SKM-1 treated with dmso at 0.1 percent for 144 hours (cell line): Measurements from ENCODE around the gene FNDC10.

Source experiments
- DNase-seq: peaks from one replicate; lab custom pipeline; 2025; ENCODE audit not compliant: unreplicated experiment; lab: John Stamatoyannopoulos, UW

Gene FNDC10

DNA sequence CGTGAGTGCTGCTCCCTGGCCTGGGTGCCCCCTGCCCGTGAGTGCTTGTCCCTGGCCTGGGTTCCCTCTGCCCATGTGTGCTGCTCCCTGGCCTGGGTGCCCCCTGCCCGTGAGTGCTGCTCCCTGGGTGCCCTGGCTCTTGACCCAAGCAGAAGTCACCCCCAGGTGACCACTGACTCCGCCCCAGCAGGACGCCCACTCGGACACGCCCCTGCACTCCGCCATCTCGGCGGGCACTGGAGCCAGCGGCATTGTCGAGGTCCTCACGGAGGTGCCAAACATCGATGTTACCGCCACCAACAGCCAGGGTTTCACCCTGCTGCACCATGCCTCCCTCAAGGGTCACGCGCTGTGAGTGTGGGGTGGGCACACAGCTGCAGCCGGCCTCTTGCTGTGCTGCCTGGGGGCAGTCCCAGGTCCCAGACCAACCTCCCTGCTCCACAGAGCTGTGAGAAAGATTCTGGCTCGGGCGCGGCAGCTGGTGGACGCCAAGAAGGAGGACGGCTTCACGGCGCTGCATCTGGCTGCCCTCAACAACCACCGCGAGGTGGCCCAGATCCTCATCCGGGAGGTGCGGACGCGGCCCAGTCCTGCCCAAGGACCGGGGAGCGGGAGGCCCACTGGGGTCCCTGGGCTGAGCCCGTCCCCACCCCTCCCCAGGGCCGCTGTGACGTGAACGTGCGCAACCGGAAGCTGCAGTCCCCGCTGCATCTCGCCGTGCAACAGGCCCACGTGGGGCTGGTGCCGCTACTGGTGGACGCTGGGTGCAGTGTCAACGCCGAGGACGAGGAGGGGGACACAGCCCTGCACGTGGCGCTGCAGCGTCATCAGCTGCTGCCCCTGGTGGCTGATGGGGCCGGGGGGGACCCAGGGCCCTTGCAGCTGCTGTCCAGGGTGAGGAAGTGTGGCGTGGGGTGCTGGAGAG, 28.2 kb upstream of the FNDC10 start:
- no peak for DNase-seq

DNA sequence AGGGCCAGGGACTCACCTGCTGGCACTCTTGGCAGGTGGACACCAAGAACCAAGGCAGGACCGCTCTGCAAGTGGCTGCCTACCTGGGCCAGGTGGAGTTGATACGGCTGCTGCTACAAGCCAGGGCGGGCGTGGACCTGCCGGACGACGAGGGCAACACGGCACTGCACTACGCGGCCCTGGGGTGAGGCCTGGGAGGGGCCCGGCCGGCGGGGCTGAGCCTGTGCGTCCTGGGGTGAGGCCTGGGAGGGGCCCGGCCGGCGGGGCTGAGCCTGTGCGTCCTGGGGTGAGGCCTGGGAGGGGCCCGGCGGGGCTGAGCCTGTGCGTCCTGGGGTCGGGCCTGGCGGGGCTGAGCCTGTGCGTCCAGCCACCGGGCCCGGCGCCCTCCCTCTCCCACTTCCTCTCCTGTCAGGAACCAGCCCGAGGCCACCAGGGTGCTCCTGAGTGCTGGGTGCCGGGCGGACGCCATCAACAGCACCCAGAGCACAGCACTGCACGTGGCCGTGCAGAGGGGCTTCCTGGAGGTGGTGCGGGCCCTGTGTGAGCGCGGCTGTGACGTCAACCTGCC, 27.4 kb upstream of the FNDC10 start:
- DNase-seq, result no peak

DNA sequence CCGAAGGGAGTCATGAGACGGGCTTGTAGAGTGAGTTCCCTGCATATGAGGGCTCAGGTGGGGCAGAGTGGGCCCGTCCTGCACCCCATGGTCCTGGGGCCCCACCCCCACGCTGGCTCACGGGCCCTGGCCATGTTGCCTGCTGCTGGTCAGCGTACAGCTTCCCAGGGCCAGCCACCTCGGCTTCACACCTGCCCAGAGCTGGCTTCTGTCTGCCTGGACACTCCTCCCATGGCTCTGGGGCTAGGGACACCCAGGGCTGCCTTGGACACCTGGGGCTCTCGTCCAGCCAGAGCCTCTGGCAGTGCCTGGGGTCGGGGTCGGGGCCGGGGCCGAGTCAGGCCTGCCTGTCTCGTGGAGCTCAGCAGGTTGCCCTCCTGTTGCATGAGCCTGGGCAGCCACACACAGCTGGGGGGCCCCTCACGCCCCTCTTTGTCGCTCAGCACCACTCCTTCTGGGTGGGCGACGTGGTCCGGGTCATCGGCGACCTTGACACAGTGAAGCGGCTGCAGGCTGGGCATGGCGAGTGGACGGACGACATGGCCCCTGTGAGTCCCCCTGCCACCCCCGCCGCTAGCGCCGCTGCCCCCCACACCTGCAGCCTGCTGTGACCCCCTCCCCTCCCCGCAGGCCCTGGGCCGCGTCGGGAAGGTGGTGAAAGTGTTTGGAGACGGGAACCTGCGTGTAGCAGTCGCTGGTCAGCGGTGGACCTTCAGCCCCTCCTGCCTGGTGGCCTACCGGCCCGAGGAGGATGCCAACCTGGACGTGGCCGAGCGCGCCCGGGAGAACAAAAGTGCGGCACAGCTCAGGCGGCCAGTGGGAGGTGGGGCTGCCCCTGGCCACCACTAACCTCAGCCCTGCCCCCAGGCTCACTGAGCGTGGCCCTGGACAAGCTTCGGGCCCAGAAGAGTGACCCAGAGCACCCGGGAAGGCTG, 26.5 kb upstream of the FNDC10 start:
- no peak for DNase-seq

DNA sequence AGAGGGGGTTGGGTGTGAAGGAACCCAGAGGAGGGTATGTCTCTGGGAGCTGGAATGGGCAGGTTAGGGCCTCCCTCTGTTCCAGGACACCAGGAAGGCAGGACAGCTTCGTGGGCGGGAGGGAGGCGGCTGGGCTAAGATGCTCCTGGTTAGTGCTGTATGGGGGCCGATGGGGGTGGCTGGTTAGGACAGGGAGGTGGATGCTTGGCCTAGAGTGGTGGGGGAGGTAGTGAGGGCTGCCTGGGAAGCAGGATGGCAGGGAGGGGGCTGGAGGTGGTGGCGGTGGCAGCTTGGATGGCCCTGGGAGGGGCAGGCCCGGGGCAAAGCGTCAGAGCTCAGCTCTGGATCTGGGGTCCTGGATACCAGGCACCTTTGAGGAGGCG, 25.9 kb upstream of the FNDC10 start:
- DNase-seq, result no peak

DNA sequence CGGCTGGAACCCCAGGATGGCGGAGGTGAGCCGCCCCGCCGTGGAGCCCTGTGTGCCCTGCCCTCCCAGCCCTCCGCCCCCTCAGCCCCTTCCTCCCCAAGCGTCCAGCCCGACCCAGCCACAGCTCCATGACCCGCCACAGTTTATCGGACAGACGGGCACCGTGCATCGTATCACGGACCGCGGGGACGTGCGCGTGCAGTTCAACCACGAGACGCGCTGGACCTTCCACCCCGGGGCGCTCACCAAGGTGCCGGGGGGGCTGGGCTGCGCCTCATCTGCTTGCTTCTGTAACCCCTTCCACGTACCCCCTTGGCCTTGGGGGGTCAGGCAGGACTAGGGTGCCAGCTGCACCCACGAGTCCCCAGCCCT, 25.5 kb upstream of the FNDC10 start:
- DNase-seq, result no peak

DNA sequence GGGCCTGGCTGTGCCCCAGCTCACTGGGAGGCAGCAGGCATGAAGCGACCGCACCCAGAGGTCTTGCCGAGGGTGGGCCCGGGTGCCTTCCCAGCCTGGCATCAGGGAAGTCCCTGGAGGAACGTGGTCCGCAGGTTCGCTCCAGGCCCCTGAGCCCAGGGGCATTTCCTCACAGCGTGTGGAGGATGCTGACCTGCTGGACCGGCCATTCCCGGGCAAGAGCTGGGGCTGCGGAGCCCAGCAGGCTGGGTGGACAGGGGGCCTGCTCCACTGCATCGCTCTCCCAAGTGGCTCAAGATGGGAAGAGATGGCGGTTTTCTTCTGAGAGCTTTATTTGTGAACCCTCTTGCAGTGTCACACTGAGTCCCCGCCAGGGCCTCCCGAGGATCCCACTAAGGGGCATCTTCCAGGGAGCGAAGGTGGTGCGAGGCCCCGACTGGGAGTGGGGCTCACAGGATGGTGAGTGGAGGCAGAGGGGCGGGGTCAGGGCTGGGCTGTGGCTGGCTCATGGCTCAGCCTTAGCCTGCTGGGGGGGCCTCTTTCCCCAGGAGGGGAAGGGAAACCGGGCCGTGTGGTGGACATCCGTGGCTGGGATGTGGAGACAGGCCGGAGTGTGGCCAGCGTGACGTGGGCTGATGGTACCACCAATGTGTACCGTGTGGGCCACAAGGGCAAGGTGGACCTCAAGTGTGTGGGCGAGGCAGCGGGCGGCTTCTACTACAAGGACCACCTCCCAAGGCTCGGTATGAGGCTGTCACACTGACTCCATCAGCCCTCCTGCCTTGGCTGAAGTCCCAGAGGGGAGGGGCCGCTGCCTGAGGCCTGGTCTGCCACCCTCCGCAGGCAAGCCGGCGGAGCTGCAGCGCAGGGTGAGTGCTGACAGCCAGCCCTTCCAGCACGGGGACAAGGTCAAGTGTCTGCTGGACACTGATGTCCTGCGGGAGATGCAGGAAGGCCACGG, 24.8 kb upstream of the FNDC10 start:
- no peak for DNase-seq

DNA sequence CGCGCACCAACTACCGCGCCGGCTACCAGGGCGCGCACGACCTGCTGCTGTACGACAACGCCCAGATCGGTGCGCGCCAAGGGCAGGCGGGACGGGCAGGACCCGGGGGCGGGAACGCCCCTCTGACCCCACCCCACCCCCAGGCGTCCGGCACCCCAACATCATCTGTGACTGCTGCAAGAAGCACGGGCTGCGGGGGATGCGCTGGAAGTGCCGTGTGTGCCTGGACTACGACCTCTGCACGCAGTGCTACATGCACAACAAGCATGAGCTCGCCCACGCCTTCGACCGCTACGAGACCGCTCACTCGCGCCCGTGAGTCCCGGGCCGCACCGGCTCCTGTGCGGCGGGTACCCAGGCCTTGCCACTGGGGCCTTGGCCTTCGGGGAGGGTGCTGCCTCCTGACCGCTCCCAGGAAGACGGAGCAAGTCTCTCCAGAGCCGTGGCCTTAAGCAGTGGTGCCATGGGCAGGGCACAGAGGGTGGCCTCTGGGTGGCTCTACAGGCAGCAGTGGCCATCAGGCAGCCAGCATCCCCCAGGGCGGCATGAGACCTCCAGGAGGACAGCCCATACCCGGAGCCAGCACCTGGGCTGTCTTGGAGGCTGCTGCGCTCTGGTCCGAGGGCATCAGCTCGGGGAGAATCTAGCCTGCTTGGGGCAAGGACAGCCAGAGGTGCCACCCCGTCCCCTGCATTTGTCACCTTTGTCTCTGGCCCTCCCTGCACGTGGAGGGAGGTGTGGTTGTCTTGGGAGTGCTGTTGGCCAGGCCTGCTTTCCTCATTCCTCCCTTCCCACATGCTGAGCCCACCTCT, 23.9 kb upstream of the FNDC10 start:
- no peak for DNase-seq

DNA sequence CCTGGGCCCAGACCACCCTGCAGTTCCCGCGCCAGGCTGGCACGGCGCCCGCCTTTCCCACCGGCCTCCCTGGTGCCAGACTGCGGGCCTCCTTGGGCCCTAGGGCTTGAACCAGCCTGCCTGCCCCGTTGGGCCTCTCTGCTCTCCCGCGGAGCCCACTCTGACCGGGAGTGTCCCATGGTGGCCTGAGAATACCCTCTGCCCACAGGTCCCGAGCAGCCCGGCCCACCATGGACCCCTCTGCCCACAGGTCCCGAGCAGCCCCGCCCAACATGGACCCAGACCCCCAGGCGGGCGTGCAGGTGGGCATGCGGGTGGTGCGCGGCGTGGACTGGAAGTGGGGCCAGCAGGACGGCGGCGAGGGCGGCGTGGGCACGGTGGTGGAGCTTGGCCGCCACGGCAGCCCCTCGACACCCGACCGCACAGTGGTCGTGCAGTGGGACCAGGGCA, 23.3 kb upstream of the FNDC10 start:
- no peak for DNase-seq

DNA sequence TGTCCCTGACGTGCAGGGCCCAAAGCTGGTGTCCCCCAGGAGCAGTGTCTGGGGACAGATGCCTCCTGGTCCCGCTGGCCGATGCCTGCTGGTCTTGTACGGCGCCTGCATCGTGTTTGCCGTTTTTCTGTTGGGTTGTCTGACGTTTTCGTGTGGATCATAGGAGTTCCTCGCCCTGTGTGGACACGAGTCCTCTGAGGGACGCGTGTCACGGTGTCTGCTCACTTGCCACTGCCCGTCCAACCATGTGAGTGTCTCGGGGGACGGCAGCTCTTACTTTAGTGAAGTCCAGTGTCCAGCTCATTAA, 22.8 kb upstream of the FNDC10 start:
- no peak for DNase-seq

DNA sequence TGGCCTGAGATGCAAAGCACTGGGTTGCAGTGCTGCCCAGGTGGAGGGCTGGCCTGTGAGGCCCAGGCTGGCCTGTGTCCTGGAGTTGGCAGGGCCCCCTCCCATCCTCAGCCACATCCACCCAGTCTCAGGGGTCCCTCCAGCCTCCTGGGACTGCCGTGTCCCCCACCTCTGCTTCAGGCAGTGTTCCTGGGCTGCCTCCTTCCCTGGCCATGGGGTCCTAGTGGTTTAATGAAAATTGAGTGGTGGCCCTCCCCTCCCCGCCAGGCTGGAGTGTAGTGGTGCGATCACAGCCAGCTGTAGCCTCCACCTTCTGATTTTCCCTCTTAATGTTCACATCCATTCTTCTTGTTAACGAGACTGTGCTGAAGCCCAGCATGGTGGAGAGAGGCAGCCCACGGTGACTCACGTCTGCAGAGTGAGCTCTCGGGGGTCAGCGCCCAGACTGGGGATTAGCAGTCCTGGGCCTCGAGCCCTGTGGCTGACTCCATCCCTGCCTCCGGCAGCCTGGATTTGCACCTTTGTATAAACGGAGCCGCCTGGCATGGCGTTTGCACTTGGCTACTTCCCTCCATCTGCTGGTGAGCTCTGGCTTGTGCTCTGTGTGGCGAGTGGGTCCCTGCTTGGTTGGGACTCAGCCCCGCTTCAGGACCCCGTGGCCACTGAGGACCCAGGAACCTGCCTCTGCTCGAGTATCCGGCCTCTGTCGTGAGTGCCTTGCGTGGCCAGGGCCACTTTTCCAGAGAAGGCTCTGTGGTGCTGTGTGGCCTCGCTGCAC, 22.3 kb upstream of the FNDC10 start:
- DNase-seq, result no peak

DNA sequence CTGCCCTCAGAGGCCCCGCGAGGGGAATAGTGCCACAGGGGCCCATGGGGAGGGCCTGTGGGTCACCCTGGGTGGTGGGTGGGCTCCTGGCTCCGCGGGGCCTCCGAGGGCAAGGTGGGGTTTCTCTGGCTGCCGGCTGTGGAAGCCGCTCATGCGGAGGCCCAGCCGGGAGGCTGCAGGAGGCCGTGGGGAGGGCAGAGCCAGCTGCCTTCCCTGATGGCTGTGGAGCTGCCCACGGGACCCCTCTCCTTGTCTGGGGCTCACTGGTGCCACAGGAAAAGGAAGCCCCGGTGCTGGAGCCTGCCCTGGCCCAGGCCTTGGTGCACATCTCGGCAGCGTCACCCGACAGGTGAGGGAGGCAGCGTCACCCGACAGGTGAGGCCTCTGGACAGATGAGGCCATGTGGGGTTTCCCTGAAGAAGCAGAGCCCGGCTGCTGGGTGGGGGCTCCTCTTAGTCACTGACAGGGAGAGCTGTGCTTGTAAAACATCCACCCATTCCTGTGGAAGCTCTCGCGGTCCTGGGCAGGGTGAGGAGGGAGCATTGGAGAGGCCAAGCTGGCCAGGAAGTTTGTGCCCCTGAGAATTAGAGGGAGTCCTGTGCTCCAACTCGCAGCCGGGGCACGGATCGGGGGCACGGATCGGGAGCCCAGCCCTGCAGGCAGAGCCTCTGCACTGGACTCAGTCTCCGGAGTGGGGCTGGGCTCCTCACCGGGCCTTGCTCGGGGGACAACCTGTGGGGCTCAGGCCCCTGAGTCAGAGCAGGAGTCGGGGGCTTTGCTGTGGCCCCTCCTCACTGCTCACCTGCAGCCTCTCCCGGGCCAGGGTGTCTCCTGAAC, 21.5 kb upstream of the FNDC10 start:
- DNase-seq, result no peak

DNA sequence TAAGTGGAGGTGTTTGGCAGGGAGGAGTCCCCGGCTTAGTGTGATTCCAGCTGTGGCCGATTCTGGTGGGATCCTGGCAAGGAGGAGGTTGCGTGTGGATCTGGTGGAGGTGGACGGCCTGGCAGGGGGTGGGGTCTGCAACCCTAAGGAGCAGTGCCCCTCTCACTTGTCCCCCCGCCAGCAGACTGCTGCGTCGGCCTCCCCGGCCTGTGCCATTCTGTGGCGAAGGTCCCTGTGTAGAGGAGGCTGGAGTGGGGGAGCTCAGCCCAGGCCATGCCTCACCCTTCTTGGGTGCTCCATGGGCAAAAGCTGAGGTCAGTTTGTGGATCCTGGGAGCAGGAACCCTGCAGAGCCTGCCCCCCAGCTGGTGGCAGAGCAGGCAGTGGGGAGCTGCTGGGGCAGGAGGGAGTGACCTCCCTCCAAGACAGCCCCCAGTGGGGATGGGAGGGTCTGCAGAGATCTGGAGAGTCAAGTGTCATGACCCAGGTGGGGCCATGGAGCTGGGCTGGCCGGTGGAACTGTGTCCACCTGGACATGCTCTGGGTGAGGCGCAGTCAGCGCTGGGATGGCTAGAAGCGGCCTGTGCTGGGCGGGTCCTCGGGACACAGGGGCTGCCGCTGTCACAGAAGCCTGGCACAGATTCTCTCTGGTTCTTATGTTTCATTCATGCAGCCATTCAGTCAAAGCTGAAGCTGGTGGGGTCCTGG, 20.7 kb upstream of the FNDC10 start:
- no peak for DNase-seq

DNA sequence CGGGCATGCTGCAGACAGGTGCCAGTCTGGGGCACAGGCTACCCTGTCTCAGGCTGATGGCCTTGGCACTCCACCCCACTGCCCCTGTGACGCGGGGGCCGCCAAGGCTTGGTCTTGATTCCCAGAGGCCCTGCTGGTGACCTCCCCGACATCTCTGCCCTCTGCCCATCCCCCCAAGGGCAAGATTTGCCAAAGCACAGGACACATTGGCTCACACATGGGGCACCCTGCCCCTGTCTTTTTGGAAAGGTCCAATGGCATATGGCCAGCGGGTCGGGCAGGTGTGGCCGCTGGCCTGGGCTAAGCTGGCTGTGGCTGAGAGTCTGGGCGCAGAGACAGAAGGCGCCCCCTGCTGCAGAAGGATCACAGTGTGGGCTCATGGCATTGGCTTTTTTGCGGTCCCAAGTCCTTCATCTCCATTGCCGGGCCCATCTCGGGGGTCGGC, 20.0 kb upstream of the FNDC10 start:
- DNase-seq, result no peak

DNA sequence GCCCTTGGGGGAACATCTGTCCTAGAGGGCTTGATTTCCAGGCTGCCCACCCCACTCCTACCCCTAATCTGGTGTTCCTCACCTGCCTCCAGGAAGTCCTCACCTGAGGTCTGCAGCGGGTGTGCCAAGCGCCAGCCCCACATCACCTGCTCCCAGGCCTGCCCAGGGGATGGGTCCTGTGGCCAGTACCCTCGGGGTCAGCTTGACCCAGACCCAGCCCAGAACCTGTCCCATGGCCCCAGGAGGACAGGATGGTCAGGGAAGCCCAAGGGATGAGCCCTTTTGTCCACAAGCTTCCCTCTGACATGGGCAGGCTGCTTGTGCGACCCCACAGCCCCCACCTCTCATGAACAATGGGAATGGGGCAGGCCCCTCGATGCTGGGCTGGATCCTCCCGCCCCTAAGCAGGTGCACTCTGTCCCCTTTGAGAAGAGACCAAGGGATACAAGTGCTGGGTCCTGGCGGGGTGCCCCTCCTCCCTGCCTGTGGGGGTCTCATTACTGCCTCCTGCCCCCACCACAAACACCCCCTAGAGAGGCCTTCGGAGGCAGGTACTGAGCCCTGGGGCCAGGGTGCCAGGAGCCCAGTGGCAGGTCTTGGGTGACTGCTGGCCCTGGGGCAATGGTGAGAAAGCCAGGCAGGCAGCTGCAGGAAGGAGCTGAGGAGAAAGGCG, 18.6 kb upstream of the FNDC10 start:
- no peak for DNase-seq

DNA sequence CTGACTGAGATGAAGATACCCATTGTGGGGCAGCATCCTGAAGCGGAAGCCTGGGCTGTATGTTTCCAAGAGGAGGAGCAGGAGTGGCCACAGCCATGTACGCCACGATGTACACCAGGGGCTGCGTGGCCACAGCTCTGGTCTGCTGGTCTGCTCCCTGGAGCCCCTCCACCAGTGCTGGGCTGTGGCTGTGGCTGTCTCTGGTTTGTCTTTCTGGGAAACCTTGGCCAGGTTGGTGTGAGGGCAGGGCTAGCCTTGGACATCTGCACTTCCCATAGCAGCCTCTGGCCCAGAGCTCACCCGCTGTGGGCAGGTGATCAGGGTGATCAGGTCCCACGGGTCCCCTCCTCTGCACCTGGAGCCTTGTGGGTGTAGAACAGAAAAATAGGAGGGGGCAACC, 18.0 kb upstream of the FNDC10 start:
- DNase-seq, result no peak

DNA sequence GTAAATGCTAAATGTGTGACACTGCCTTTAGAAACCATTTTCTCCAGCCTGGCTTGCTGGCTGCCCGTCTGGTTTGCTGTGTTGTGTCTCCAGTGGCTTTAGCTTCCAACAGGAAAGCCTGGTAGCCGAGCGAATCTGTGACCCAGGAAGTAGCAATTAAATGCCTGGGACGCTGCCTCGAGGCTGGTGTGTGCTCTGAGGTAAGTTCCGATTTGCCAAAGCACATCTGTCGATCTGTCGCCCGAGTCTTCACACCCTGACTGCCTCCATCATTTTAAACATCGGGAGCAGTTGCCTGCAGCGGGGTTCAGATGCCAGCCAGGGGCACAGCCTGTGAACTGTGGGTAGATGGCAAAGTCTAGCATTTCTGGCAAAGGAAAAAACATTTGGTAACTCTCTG, 17.6 kb upstream of the FNDC10 start:
- DNase-seq, result no peak

DNA sequence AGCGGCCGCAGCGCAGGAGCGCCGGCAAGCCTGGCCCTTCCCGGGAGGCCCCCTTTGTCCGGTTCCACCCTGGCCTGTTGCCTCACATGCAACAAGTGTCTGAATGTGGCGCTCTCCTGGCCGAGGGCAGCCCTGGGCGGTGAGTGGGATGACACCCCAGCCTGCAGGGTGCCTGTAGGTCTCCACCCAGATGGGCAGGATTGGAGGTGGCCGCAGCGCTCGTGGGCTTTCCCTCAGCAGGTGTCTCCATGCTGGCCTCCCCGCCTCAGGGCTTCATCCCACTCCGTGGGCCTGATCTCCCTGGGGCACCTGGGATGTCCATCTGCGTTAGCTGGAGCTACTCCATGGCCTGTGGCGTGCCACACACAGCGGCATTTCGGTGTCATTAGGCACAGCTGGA, 16.9 kb upstream of the FNDC10 start:
- DNase-seq, result no peak
